ENCODE measurements around the gene ARHGEF10L. TPM values are rescaled to one million over a fixed set of nuclear protein-coding genes. Genes with fewer than 3 reads are reported as not detected.

Gene ARHGEF10L
- total RNA-seq, 5 donors from 2014 or later (not counting 1 experiment from before 2014, with no cell fraction given): 0.12 to 0.30 (median 0.22) TPM; not detected in 2

DNA sequence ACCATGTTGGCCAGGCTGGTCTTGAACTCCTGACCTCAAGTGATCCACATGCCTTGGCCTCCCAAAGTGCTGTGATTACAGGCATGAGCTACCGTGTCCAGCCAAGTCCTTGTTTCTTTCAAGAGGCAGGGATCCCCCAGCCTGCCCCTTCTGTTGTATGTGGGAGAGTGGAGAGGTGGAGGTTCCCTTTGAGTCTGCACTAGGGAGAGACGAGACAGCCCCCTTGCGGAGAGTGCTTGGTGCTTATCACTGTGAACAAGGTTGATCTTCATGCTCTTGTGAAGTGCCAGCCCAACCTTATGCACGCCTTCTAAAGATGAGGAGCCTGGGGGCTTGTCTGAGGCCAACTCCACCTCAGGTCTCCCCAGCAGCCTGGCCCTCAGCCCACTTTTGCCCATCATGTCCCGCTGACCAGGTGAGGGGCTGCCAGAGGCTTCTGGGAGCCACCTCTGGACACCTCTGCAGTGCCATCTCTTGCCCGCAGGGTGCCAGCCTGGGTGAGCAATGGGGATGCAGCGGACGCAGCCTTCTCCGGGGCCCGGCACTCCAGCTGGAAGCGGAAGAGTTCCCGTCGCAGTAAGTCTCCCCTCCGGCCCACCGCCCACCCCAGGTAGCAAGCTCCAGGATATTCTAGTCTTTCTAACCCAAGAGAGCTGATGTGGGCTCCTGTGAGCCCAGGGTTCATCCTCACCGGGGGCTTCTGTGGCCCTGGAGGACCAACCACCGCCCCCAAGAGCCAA is 62.3 kb downstream of the ARHGEF10L start:
- DNase-seq (no peak), ATAC-seq (replicated peaks in 1 of 4) (no peak)
- H3K27me3 Mint-ChIP-seq: peaks cover 2 to 5% of the 10 kb centered on the region in 2 donors
- Histone ChIP-seq H3K4me1 (ENCODE audit: control insufficient read depth in 1 of 2, extremely low read depth in 1 of 2, insufficient read depth in 2 of 2, low read length in 2 of 2) (no peaks in the 10 kb centered on the region), H3K27ac (ENCODE audit: low read length) (no peak overlapping the region), H3K4me3 (ENCODE audit: control insufficient read depth in 1 of 2, extremely low read depth in 1 of 2, low read length in 1 of 2) (no peak overlapping the region), H3K36me3 (ENCODE audit: control insufficient read depth in 2 of 2, extremely low read depth in 1 of 2, insufficient read depth in 1 of 2, low read length in 1 of 2) (no peaks in the 10 kb centered on the region), H3K27me3 (replicated peaks in 1 of 2; ENCODE audit: control insufficient read depth in 2 of 2, extremely low read depth in 1 of 2, insufficient read depth in 2 of 2, low read length in 1 of 2) (peaks cover 0 to 29% of the 10 kb centered on the region in 2 experiments), H3K9me3 (no peaks in the 10 kb centered on the region)
- ChIA-PET POLR2A (no interaction called here), CTCF (no interaction called here)
- H3K27ac Mint-ChIP-seq: no peak overlapping the region
- no peaks in the 10 kb centered on the region for H3K36me3 Mint-ChIP-seq
- 93% methylated on average over 16 of the region's 17 CpGs for WGBS (ENCODE audit: insufficient coverage)
- H3K4me1 Mint-ChIP-seq: no peaks in the 10 kb centered on the region
- H3K4me3 Mint-ChIP-seq: no peak overlapping the region
- H3K9me3 Mint-ChIP-seq: no peaks in the 10 kb centered on the region

DNA sequence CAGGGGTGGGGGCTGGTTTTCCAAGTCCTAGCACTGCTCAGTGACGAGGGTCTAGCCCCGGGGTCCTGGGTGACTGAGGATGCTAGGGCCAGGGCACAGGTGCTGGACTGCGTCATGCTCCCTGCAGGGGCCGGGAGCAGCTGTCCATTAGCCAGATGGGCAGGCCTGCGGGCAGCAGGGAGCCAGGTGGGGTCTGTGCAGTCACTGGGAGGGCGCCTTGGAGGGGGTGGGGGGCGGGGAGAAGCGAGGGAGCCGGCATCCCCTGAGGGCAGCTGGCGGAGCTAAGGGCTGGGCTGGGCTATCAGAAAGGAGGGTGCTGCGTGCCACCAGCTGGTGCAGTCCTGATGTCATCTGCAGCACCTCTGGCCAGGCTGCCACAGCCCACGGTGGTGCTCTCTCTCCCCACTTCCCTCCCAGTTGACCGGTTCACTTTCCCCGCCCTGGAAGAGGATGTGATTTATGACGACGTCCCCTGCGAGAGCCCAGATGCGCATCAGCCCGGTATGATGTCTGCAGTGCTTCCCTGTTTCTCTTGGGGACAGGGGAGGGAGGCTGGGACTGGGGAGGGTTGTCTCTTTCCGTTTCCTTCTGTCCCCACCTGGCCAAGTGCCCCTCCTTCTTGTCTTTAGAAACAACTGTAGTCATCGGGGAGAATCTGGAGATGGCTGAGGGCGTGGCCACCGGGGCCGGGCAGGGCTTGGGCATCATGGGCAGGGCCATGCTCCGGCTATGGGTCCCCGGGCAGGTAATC is 63.8 kb downstream of the ARHGEF10L start:
- no peak for ATAC-seq (replicated peaks in 1 of 4)
- Histone ChIP-seq H3K36me3 (ENCODE audit: control insufficient read depth in 2 of 2, extremely low read depth in 1 of 2, insufficient read depth in 1 of 2, low read length in 1 of 2) (no peaks in the 10 kb centered on the region), H3K9me3 (no peaks in the 10 kb centered on the region), H3K4me1 (ENCODE audit: control insufficient read depth in 1 of 2, extremely low read depth in 1 of 2, insufficient read depth in 2 of 2, low read length in 2 of 2) (no peaks in the 10 kb centered on the region), H3K27me3 (replicated peaks in 1 of 2; ENCODE audit: control insufficient read depth in 2 of 2, extremely low read depth in 1 of 2, insufficient read depth in 2 of 2, low read length in 1 of 2) (peaks cover 0 to 26% of the 10 kb centered on the region in 2 experiments), H3K4me3 (ENCODE audit: control insufficient read depth in 1 of 2, extremely low read depth in 1 of 2, low read length in 1 of 2) (no peak overlapping the region), H3K27ac (ENCODE audit: low read length) (no peak overlapping the region)
- H3K36me3 Mint-ChIP-seq: no peaks in the 10 kb centered on the region
- ChIA-PET CTCF (no interaction called here), POLR2A (no interaction called here)
- WGBS (ENCODE audit: insufficient coverage): 54% methylated on average over 10 of the region's 26 CpGs
- peaks cover 2 to 5% of the 10 kb centered on the region in 2 donors for H3K27me3 Mint-ChIP-seq
- H3K4me3 Mint-ChIP-seq: no peak overlapping the region
- H3K9me3 Mint-ChIP-seq: no peaks in the 10 kb centered on the region
- DNase-seq: no peak
- no peak overlapping the region for H3K27ac Mint-ChIP-seq
- no peaks in the 10 kb centered on the region for H3K4me1 Mint-ChIP-seq

DNA sequence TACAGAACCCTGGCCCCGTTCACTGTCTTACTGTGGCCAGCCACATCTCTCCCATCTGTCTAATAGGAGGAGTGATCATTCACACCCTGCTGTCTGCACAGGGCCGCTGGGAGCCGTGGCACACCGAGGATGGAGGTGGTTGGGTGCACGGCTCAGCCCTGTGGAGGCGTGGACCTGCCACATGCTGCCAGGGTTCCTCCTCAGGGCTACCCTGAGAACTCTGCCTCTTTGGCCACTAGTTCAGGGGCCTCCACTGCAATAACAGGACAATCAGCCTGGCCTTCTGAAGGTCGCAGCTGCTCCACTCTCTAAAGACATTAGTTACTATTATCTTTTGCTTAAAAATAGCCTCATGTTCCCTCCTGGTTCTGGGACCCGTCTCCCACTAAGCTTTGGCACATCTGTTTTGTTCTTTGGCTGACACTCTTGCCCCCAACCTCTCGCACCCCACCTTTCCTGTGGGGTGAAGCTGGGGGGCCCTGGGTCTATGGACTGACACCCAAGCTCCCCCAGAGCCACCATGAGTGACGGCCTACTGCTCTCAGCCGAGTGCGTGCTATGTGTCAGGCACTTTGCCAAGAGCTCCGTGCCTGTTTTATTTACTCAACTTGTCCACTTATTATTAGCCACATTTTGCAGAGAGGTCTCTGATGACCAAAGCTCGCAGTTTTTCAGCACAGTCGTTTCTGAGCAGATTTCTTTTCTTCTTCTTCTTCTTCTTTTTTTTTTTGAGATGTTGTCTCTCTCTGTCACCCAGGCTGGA is 66.3 kb downstream of the ARHGEF10L start:
- H3K36me3 ChIP-seq (ENCODE audit: control insufficient read depth in 2 of 2, extremely low read depth in 1 of 2, insufficient read depth in 1 of 2, low read length in 1 of 2): no peaks in the 10 kb centered on the region
- no peak overlapping the region for H3K4me3 ChIP-seq (ENCODE audit: control insufficient read depth in 1 of 2, extremely low read depth in 1 of 2, low read length in 1 of 2)
- H3K9me3 Mint-ChIP-seq: no peaks in the 10 kb centered on the region
- no peaks in the 10 kb centered on the region for H3K4me1 Mint-ChIP-seq
- H3K4me1 ChIP-seq (ENCODE audit: control insufficient read depth in 1 of 2, extremely low read depth in 1 of 2, insufficient read depth in 2 of 2, low read length in 2 of 2): no peaks in the 10 kb centered on the region
- H3K36me3 Mint-ChIP-seq: no peaks in the 10 kb centered on the region
- POLR2A ChIA-PET: no interaction called here
- peaks cover 0 to 22% of the 10 kb centered on the region in 2 experiments for H3K27me3 ChIP-seq (replicated peaks in 1 of 2; ENCODE audit: control insufficient read depth in 2 of 2, extremely low read depth in 1 of 2, insufficient read depth in 2 of 2, low read length in 1 of 2)
- H3K9me3 ChIP-seq: no peaks in the 10 kb centered on the region
- H3K27ac ChIP-seq (ENCODE audit: low read length): no peak overlapping the region
- ATAC-seq (replicated peaks in 1 of 4) (no peak), DNase-seq (no peak)
- H3K27ac Mint-ChIP-seq: no peak overlapping the region
- WGBS (ENCODE audit: insufficient coverage): 88% methylated on average over 12 of the region's 15 CpGs
- H3K4me3 Mint-ChIP-seq: no peak overlapping the region
- peaks cover 4 to 5% of the 10 kb centered on the region in 2 donors for H3K27me3 Mint-ChIP-seq
- CTCF ChIA-PET: no interaction called here

DNA sequence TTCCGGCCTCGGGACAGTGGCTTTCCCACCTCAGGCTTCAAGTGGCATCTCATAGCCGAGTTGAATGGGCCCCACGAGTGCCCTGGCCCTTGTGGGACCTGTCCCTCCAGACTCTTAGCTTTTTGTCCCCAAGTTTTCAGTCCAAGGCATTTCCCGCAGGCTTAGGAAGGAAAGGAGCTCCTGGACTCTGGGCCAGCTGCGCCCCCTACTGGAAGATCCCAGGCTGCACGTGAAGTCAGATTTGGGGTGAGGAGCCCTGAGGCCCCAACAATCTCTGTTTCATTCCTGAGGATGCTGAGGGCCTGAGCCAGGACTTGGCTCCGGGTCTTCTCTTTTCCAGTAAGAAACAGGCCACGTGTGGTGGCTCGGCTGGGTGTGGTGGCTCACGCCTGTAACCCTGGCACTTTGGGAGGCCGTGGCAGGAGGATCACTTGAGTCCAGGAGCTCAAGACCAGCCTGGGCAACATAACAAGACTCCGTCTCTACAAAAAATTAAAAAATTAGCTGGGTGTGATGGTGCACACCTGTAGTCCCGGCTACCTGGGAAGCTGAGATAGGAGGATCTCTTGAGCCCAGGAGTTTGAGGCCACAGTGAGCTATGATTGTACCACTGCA is 67.4 kb downstream of the ARHGEF10L start:
- H3K9me3 ChIP-seq: no peaks in the 10 kb centered on the region
- 47% methylated on average over 10 of the region's 14 CpGs for WGBS (ENCODE audit: insufficient coverage)
- Mint-ChIP-seq H3K36me3 (no peaks in the 10 kb centered on the region), H3K27ac (no peak overlapping the region), H3K4me3 (no peak overlapping the region), H3K27me3 (peaks cover 4 to 5% of the 10 kb centered on the region in 2 donors), H3K4me1 (no peaks in the 10 kb centered on the region), H3K9me3 (no peaks in the 10 kb centered on the region)
- H3K4me3 ChIP-seq (ENCODE audit: control insufficient read depth in 1 of 2, extremely low read depth in 1 of 2, low read length in 1 of 2): no peak overlapping the region
- ChIA-PET CTCF (interaction anchor here in 1 of 2 donors (0.7 kb wide), 1 partner anchor 23 kb away, joined by 3 read pairs; no protein-coding TSS in a partner anchor), POLR2A (no interaction called here)
- H3K27ac ChIP-seq (ENCODE audit: low read length): no peak overlapping the region
- no peak for ATAC-seq (replicated peaks in 1 of 4)
- peak in 14 of 35 experiments; percentile 4 to 40 (median 9) for DNase-seq
- no peaks in the 10 kb centered on the region for H3K36me3 ChIP-seq (ENCODE audit: control insufficient read depth in 2 of 2, extremely low read depth in 1 of 2, insufficient read depth in 1 of 2, low read length in 1 of 2)
- H3K4me1 ChIP-seq (ENCODE audit: control insufficient read depth in 1 of 2, extremely low read depth in 1 of 2, insufficient read depth in 2 of 2, low read length in 2 of 2): no peaks in the 10 kb centered on the region
- H3K27me3 ChIP-seq (replicated peaks in 1 of 2; ENCODE audit: control insufficient read depth in 2 of 2, extremely low read depth in 1 of 2, insufficient read depth in 2 of 2, low read length in 1 of 2): peaks cover 0 to 24% of the 10 kb centered on the region in 2 experiments

DNA sequence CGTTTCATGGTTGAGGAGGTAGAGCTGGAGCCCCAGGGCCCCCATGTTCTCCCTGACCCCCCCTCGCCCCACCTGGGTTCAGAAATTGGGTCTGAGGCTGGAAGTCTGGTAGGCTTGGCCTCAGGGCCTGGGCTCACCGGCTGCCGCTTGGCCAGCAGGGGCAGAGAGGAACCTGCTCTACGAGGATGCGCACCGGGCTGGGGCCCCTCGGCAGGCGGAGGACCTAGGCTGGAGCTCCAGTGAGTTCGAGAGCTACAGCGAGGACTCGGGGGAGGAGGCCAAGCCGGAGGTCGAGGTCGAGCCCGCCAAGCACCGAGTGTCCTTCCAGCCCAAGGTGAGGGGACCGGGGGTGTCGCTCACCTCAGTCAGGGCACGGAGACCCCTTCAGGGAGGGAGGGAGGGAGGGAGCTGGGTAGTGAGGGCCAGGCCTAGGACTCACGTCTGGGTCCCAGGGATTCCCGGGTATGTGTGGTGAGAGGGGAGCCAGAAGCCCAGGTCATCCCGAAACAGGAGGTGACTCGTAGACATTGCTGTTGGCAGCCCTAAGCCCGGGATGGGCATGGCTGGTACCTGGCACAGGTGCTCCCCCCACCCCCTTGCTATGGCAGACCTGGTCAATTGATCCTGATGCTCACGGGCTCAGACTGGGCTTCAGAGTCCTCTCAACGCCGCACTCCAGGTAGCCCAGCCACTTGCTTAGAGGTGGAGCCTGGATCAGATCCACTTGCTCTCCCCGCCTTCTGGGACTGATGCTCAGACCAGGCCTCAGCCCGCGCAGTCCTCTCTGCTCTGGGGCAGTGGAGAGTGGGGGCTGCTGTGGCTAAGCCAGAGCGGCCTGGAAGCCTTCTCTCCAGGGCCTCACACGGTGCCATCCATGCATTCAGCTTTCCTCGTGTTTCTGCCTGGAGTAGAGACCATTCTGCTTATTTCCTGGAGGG is 68.4 kb downstream of the ARHGEF10L start:
- DNase-seq: no peak
- Mint-ChIP-seq H3K9me3 (no peaks in the 10 kb centered on the region), H3K4me1 (no peaks in the 10 kb centered on the region), H3K4me3 (no peak overlapping the region), H3K27ac (no peak overlapping the region), H3K36me3 (no peaks in the 10 kb centered on the region), H3K27me3 (peaks cover 2 to 4% of the 10 kb centered on the region in 2 donors)
- H3K4me1 ChIP-seq (ENCODE audit: control insufficient read depth in 1 of 2, extremely low read depth in 1 of 2, insufficient read depth in 2 of 2, low read length in 2 of 2): no peaks in the 10 kb centered on the region
- no peaks in the 10 kb centered on the region for H3K36me3 ChIP-seq (ENCODE audit: control insufficient read depth in 2 of 2, extremely low read depth in 1 of 2, insufficient read depth in 1 of 2, low read length in 1 of 2)
- H3K9me3 ChIP-seq: no peaks in the 10 kb centered on the region
- ChIA-PET CTCF (no interaction called here), POLR2A (no interaction called here)
- ATAC-seq (replicated peaks in 1 of 4): no peak
- peaks cover 0 to 19% of the 10 kb centered on the region in 2 experiments for H3K27me3 ChIP-seq (replicated peaks in 1 of 2; ENCODE audit: control insufficient read depth in 2 of 2, extremely low read depth in 1 of 2, insufficient read depth in 2 of 2, low read length in 1 of 2)
- 85% methylated on average over 21 of the region's 34 CpGs for WGBS (ENCODE audit: insufficient coverage)
- no peak overlapping the region for H3K27ac ChIP-seq (ENCODE audit: low read length)
- H3K4me3 ChIP-seq (ENCODE audit: control insufficient read depth in 1 of 2, extremely low read depth in 1 of 2, low read length in 1 of 2): no peak overlapping the region
